Upper lobe of right lung (tissue), 1 donor: ENCODE data around the gene SPPL2C. TPM values are rescaled to one million over a fixed set of nuclear protein-coding genes. Genes with fewer than 3 reads are reported as not detected.

Experiments
- ATAC-seq: fragments of 200-7000 bp; cut with Tn5 transposase; one replicate; pipeline ENCODE4 v1.9.1; 2020; ENCODE audit warnings: mild to moderate bottlenecking, moderate library complexity
- DNase-seq: peaks from one replicate; pipeline ENCODE4 v3.0.0-alpha.2; 2020
- H3K27ac ChIP-seq: fragments of 200-600 bp; one replicate; pipeline ENCODE4 v1.8.0; 2022
- H3K27me3 ChIP-seq: fragments of 200-600 bp; one replicate; pipeline ENCODE4 v1.8.0; 2022; ENCODE audit warnings: mild to moderate bottlenecking
- H3K36me3 ChIP-seq: fragments of 200-600 bp; one replicate; pipeline ENCODE4 v1.8.0; 2022
- H3K4me1 ChIP-seq: fragments of 200-600 bp; one replicate; pipeline ENCODE4 v1.8.0; 2022
- H3K4me3 ChIP-seq: fragments of 200-600 bp; one replicate; pipeline ENCODE4 v1.8.0; 2022; ENCODE audit warnings: mild to moderate bottlenecking
- H3K9me3 ChIP-seq: fragments of 200-600 bp; one replicate; pipeline ENCODE4 v1.8.0; 2022
- CTCF ChIP-seq: fragments of 200-600 bp; IDR thresholded peaks from one replicate; pipeline ENCODE4 v1.8.0; 2022; ENCODE audit warnings: antibody characterized with exemption
- intact Hi-C: fragments of 100-400 bp; cut with DNase I; formaldehyde crosslinking; loops from one replicate; pipeline ENCODE4 v1.11.0; 2022
- total RNA-seq: library from RNA; stranded (reverse); fragmentation: NEBNext Ultra II Directional; extraction: Animal tissue kit (Norgen Biotek cat#: 25700); gene quantifications from one replicate; pipeline ENCODE4 v1.2.1, GENCODE V29; 2021
- donor health status: DM: no; HTN: yes; CAD: no; lungs with severe emphysema.

The SPPL2C gene
- total RNA-seq, 1 donor from 2014 or later = not detected

GRCh38 chr17:45833920-45834319 is 10.8 kb upstream of the SPPL2C start:
- DNase-seq (no peak), ATAC-seq (no peak)
- H3K36me3 ChIP-seq = no peaks in the 10 kb centered on the region
- H3K9me3 ChIP-seq = no peaks in the 10 kb centered on the region
- no peak for TF ChIP-seq CTCF
- peaks cover 21% of the 10 kb centered on the region for H3K27me3 ChIP-seq
- intact Hi-C loops = loop anchor here (10.0 kb wide), 1 partner anchor 189 kb away; no protein-coding TSS in a partner anchor
- no peak overlapping the region for H3K27ac ChIP-seq
- no peak overlapping the region for H3K4me3 ChIP-seq
- no peaks in the 10 kb centered on the region for H3K4me1 ChIP-seq

- DNase-seq (no peak), ATAC-seq (no peak)
- Histone ChIP-seq H3K27me3 (peaks cover 17% of the 10 kb centered on the region), H3K27ac (no peak overlapping the region), H3K36me3 (no peaks in the 10 kb centered on the region), H3K4me1 (no peaks in the 10 kb centered on the region), H3K4me3 (no peak overlapping the region), H3K9me3 (no peaks in the 10 kb centered on the region)
- intact Hi-C loops = loop anchor here (10.0 kb wide), 1 partner anchor 190 kb away; no protein-coding TSS in a partner anchor
- TF ChIP-seq CTCF = no peak
Observed at GRCh38 chr17:45834471-45835396, 9.9 kb upstream of the SPPL2C start.

GRCh38 chr17:45835481-45835880 is 9.2 kb upstream of the SPPL2C start:
- no peak for TF ChIP-seq CTCF
- Histone ChIP-seq H3K4me3 (no peak overlapping the region), H3K27ac (no peak overlapping the region), H3K27me3 (peaks cover 11% of the 10 kb centered on the region), H3K36me3 (no peaks in the 10 kb centered on the region), H3K4me1 (no peaks in the 10 kb centered on the region), H3K9me3 (no peaks in the 10 kb centered on the region)
- intact Hi-C loops = loop anchor here (10.0 kb wide), 1 partner anchor 191 kb away; no protein-coding TSS in a partner anchor
- ATAC-seq = no peak
- DNase-seq = no peak

GRCh38 chr17:45836047-45837044 is 8.3 kb upstream of the SPPL2C start:
- intact Hi-C loops = loop anchor here (10.0 kb wide), 1 partner anchor 192 kb away; no protein-coding TSS in a partner anchor

More at GRCh38 chr17:45836047-45837044, 8.3 kb upstream of the SPPL2C start:
- Histone ChIP-seq H3K27me3 (peaks cover 6% of the 10 kb centered on the region), H3K4me1 (no peaks in the 10 kb centered on the region), H3K36me3 (no peaks in the 10 kb centered on the region), H3K9me3 (no peaks in the 10 kb centered on the region), H3K4me3 (no peak overlapping the region), H3K27ac (no peak overlapping the region)
- TF ChIP-seq CTCF = no peak
- DNase-seq = no peak
- no peak for ATAC-seq
